ENCODE data around the gene NKTR. TPM values are rescaled to one million over a fixed set of nuclear protein-coding genes. Genes with fewer than 3 reads are reported as not detected.

The NKTR gene
- polyA plus RNA-seq, 1 donor (not counting 4 experiments of a cell fraction or from before 2014, with no cell fraction given): 38.6 TPM

- Histone ChIP-seq H3K4me1 (ENCODE audit: control insufficient read depth, extremely low read depth, insufficient read depth, low read length) (peaks cover 12% of the 10 kb centered on the region), H3K36me3 (ENCODE audit: control insufficient read depth in 2 of 2, extremely low read depth in 1 of 2, insufficient read depth in 2 of 2, low read length in 2 of 2) (no peaks in the 10 kb centered on the region), H3K4me2 (ENCODE audit: control insufficient read depth, extremely low read depth, insufficient read depth, low read depth, low read length) (no peak overlapping the region), H3K4me3 (ENCODE audit: control insufficient read depth in 2 of 3, extremely low read depth in 1 of 3, insufficient read depth in 2 of 3, low read depth in 1 of 3, low read length in 3 of 3) (no peak overlapping the region), H3K9me1 (ENCODE audit: control insufficient read depth, extremely low read depth, insufficient read depth, low read length) (no peaks in the 10 kb centered on the region), H2AFZ (ENCODE audit: control insufficient read depth, low read length) (no peak overlapping the region), H4K20me1 (ENCODE audit: control insufficient read depth, extremely low read depth, insufficient read depth, low read length) (no peaks in the 10 kb centered on the region), H3K9ac (ENCODE audit: control insufficient read depth, extremely low read depth, insufficient read depth, low read length) (no peak overlapping the region), H3K27me3 (ENCODE audit: control insufficient read depth, extremely low read depth, insufficient read depth, low read length) (peaks cover 2% of the 10 kb centered on the region), H3K79me2 (ENCODE audit: control insufficient read depth, insufficient read depth, low read length) (no peaks in the 10 kb centered on the region), H3K9me3 (ENCODE audit: control insufficient read depth, low read depth, low read length) (peaks cover 3% of the 10 kb centered on the region), H3K27ac (ENCODE audit: control insufficient read depth, insufficient read depth, low read length) (no peak overlapping the region)
- DNase-seq (ENCODE audit: low read depth, low spot score) (no peak), FAIRE-seq (no peak)
- no peak for TF ChIP-seq CTCF (optimal IDR thresholded peaks at IDR 0.05 in 1 of 3, IDR thresholded peaks at IDR 0.05 in 1 of 3, conservative IDR thresholded peaks at IDR 0.05 in 1 of 3; ENCODE audit: extremely low read depth in 1 of 3, insufficient read depth in 2 of 3, low read length in 3 of 3)
- no peak for TF ChIP-seq EZH2 (IDR thresholded peaks at IDR 0.05; ENCODE audit: low read length)
- dilution Hi-C loops (cut with MboI; ENCODE audit: extremely low pct_ligation_motif_present, low sequenced_read_pairs): no loop called here
These were observed 79.8 kb downstream of the NKTR start for GRCh38 chr3:42680271-42680670.

- no peak overlapping the region for H3K27ac ChIP-seq (ENCODE audit: control insufficient read depth, insufficient read depth, low read length)
- dilution Hi-C loops (cut with MboI; ENCODE audit: extremely low pct_ligation_motif_present, low sequenced_read_pairs): no loop called here
- H3K9ac ChIP-seq (ENCODE audit: control insufficient read depth, extremely low read depth, insufficient read depth, low read length): no peak overlapping the region
- FAIRE-seq (no peak), DNase-seq (ENCODE audit: low read depth, low spot score) (no peak)
- peaks cover 7% of the 10 kb centered on the region for H3K27me3 ChIP-seq (ENCODE audit: control insufficient read depth, extremely low read depth, insufficient read depth, low read length)
- H3K4me3 ChIP-seq (ENCODE audit: control insufficient read depth in 2 of 3, extremely low read depth in 1 of 3, insufficient read depth in 2 of 3, low read depth in 1 of 3, low read length in 3 of 3): no peak overlapping the region
- H4K20me1 ChIP-seq (ENCODE audit: control insufficient read depth, extremely low read depth, insufficient read depth, low read length): no peaks in the 10 kb centered on the region
- H3K79me2 ChIP-seq (ENCODE audit: control insufficient read depth, insufficient read depth, low read length): no peaks in the 10 kb centered on the region
- TF ChIP-seq EZH2 (IDR thresholded peaks at IDR 0.05; ENCODE audit: low read length) (no peak), CTCF (optimal IDR thresholded peaks at IDR 0.05 in 1 of 3, IDR thresholded peaks at IDR 0.05 in 1 of 3, conservative IDR thresholded peaks at IDR 0.05 in 1 of 3; ENCODE audit: extremely low read depth in 1 of 3, insufficient read depth in 2 of 3, low read length in 3 of 3) (no peak)
- no peak overlapping the region for H2AFZ ChIP-seq (ENCODE audit: control insufficient read depth, low read length)
- H3K4me2 ChIP-seq (ENCODE audit: control insufficient read depth, extremely low read depth, insufficient read depth, low read depth, low read length): no peak overlapping the region
- no peaks in the 10 kb centered on the region for H3K36me3 ChIP-seq (ENCODE audit: control insufficient read depth in 2 of 2, extremely low read depth in 1 of 2, insufficient read depth in 2 of 2, low read length in 2 of 2)
- no peaks in the 10 kb centered on the region for H3K9me1 ChIP-seq (ENCODE audit: control insufficient read depth, extremely low read depth, insufficient read depth, low read length)
- H3K9me3 ChIP-seq (ENCODE audit: control insufficient read depth, low read depth, low read length): peaks cover 3% of the 10 kb centered on the region
- peaks cover 12% of the 10 kb centered on the region for H3K4me1 ChIP-seq (ENCODE audit: control insufficient read depth, extremely low read depth, insufficient read depth, low read length)
These were observed 80.3 kb downstream of the NKTR start for GRCh38 chr3:42680806-42681205.

All from keratinocyte (primary cell).